SK-N-MC (cell line): Measurements from ENCODE around the gene SMG6.
A peak's percentile ranks its signal among the peaks of the same experiment; 100 is the strongest.

Experiments
- DNase-seq: peaks from one replicate; pipeline ENCODE4 v3.0.0-alpha.2; 2011; ENCODE audit warnings: low read depth, low spot score
- H3K27ac ChIP-seq: fragments of 200-600 bp; sonication (generic); 2 replicates; pipeline ENCODE4 v1.5.1; 2016; ENCODE audit warnings: mixed run types
- H3K36me3 ChIP-seq: fragments of 200-600 bp; sonication (generic); 2 replicates; pipeline ENCODE4 v1.6.1; 2017; ENCODE audit warnings: antibody characterized with exemption, low read length, mixed read lengths; ENCODE audit not compliant: insufficient read depth
- H3K4me3 ChIP-seq: fragments of 200-600 bp; sonication (generic); 2 replicates; pipeline ENCODE4 v1.5.1; 2016
- H3K9ac ChIP-seq: fragments of 200-600 bp; sonication (generic); 2 replicates; pipeline ENCODE4 v1.8.0; 2017; ENCODE audit warnings: mixed run types, mixed read lengths; ENCODE audit not compliant: insufficient read length
- H3K9me3 ChIP-seq: fragments of 200-600 bp; sonication (generic); 2 replicates; pipeline ENCODE4 v1.6.1; 2017; ENCODE audit warnings: low read depth, mild to moderate bottlenecking, antibody characterized with exemption, low read length, moderate library complexity, mixed read lengths
- EZH2 ChIP-seq: fragments of 200-600 bp; sonication (generic); IDR thresholded peaks from one replicate; pipeline ENCODE4 v1.6.1; 2017; ENCODE audit warnings: antibody characterized with exemption
- FOXP2 ChIP-seq: optimal IDR thresholded peaks from 2 replicates; pipeline ENCODE3; 2011; ENCODE audit warnings: mild to moderate bottlenecking, moderate library complexity; ENCODE audit not compliant: insufficient read depth; ENCODE audit errors: extremely low read length, control extremely low read depth
- POLR2AphosphoS5 ChIP-seq: IDR thresholded peaks from 2 replicates; pipeline ENCODE4 v1.6.1; 2012; ENCODE audit warnings: mild to moderate bottlenecking, low read depth, low read length, borderline replicate concordance

SMG6 gene

DNA sequence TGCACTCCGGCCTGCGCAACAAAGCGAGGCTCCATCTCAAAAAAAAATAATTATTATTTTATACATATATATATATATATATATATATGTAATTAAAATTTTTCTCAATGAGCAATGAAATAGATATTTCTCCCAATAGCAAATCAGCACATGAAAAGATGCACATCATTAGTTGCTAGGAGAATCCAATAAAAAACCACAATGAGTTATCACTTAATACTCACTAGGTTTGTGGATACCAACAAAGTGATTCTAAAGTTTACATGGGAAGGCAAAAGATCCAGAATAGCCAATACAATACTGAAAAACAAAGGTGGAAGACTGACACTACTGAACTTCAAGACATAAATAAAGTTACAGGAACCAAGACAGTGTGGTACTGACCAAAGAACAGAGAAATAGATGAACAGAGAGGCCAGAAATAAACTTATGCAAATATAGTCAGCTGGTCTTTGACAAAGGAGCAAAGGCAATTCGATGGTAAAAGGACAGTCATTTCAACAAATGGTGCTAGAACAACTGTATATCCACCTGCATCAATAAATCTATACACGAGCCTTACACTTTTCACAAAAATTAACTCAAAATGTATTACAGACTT is 13.6 kb downstream of the SMG6 start:
- no peaks in the 10 kb centered on the region for H3K9me3 ChIP-seq
- DNase-seq: no peak
- no peak overlapping the region for H3K9ac ChIP-seq
- no peak overlapping the region for H3K27ac ChIP-seq
- H3K4me3 ChIP-seq: no peak overlapping the region
- H3K36me3 ChIP-seq: peaks cover 51% of the 10 kb centered on the region
- TF ChIP-seq FOXP2 (no peak), EZH2 (no peak), POLR2AphosphoS5 (no peak)

DNA sequence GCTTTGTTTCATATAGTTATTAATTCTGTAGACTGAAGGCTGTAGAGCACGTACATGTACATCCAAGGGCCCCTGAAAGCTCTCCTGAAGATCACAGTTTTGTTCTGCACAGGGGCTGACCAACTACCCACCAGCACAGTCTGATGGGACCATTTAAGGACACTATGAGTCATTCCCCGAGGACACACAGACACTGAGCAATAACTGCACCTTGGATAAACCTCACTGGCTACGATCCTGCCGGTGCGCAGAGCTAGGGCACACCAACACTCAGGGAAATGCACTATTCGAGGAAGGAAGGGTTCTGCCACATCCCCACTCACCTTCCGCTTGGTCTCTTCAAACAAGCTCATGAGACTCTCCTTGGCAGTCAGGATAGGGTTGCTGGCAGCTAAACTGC is 20.3 kb downstream of the SMG6 start:
- Histone ChIP-seq H3K9me3 (no peaks in the 10 kb centered on the region), H3K9ac (no peak overlapping the region), H3K36me3 (peaks cover 46% of the 10 kb centered on the region), H3K27ac (no peak overlapping the region), H3K4me3 (no peak overlapping the region)
- TF ChIP-seq POLR2AphosphoS5 (no peak), EZH2 (no peak), FOXP2 (no peak)
- no peak for DNase-seq

DNA sequence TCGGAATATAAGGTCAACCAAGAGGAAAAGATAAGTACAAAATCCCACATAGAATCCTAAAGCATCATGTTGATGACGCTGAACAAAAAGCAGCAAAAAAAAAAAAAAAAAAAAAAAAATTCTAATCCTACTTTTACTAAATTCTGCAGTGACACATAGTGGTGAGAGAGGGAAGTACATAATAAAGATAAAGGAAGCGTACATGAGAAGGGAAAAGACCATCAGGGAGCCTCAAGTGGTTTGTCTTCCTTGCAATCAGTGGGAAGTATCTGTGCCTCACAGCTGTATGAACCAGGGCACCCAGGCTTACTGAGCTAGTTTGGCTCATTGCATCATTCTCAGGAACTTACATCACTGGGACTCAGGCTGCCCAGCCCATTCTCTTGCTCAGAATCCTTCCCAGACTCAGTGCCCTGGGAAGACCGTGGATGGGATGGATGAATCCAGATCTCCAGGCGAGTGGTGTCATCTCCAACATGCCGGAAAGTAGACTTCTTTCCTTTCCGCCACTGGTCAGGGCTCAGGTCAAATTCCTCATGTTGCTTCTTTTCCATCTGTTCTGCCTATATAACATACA is 21.2 kb downstream of the SMG6 start:
- peaks cover 40% of the 10 kb centered on the region for H3K36me3 ChIP-seq
- no peak overlapping the region for H3K27ac ChIP-seq
- peak; percentile 42 for DNase-seq
- H3K9ac ChIP-seq: no peak overlapping the region
- no peaks in the 10 kb centered on the region for H3K9me3 ChIP-seq
- no peak for TF ChIP-seq EZH2
- TF ChIP-seq FOXP2: no peak
- TF ChIP-seq POLR2AphosphoS5: no peak
- H3K4me3 ChIP-seq: no peak overlapping the region

DNA sequence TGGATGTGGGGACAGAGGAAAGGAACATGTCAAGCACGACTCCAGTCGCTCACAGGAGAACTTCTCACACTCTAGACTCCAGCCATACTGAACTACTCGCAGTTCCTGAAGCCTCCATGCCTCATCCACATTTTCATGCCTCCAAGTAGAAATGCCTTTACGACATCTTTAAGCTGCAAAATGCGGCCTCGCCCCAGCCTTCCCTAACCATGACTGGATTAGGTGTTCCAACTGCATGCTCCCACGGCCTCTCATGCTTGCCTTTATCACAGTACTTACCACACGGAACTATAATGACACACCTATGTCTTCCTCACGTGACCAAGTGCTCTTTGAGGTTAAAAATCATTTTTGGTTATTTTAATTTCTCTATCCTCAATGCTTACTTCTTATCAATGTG is 23.9 kb downstream of the SMG6 start:
- no peak overlapping the region for H3K9ac ChIP-seq
- no peak for TF ChIP-seq EZH2
- no peak for TF ChIP-seq FOXP2
- TF ChIP-seq POLR2AphosphoS5: no peak
- no peak for DNase-seq
- no peaks in the 10 kb centered on the region for H3K9me3 ChIP-seq
- H3K4me3 ChIP-seq: no peak overlapping the region
- no peak overlapping the region for H3K27ac ChIP-seq
- H3K36me3 ChIP-seq: peaks cover 31% of the 10 kb centered on the region

DNA sequence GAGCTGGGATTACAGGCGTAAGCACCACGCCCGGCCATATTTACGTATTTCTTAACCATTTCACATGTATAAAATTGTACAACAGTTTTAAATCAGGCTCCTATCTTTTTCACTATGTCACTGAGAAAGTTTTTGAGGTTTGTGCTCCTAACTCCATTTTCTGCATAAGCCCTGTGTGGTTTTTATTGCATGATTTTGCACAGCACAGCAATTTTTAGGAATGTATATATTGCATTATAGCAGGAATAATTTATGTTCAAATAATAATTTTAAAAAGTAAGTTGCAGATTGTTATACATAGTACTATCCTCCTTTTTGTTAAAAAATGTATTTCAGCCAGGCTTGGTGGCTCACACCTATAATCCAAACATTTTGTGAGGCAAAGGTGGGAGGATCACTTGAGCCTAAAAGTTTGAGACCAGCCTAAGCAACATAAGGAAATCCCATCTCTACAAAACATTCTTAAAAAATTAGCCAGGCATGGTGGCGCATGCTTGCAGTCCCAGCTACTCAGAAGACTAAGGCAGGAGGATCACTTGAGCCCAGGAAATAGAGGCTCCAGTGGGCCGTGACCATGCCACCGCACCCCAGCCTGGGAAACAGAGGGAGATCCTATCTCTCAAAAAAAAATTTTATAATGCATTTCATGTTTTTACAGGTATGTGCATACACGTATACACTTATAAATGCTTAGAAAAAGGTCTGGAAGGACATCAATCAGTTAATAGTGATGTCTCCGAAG is 26.0 kb downstream of the SMG6 start:
- no peak for DNase-seq
- H3K27ac ChIP-seq: peak overlapping the region; percentile 76
- H3K9ac ChIP-seq: peak overlapping the region; percentile 32
- no peak for TF ChIP-seq POLR2AphosphoS5
- TF ChIP-seq FOXP2: no peak
- no peak for TF ChIP-seq EZH2
- H3K9me3 ChIP-seq: no peaks in the 10 kb centered on the region
- peaks cover 38% of the 10 kb centered on the region for H3K36me3 ChIP-seq
- H3K4me3 ChIP-seq: no peak overlapping the region; the same call in 1 of the 2 replicates

DNA sequence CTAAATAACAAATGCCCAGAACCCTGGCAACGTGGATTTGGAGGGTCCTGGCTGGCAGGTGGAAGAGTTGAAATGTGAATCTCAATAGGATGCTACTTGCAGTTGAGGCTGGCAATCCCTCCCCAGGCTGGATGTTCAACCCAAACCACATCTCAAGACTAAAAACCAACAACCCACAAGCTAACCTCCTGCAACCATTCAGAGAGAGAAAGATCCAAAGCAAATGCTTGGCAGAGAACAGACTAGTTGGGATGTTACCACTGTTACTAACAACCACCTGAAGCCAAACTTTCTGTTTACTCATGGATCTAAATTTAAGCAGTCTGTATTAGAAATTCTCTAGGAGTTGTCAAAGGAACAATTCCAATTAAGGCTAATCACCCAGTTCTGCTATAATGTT is 27.9 kb downstream of the SMG6 start:
- TF ChIP-seq EZH2: no peak
- no peak for TF ChIP-seq FOXP2
- TF ChIP-seq POLR2AphosphoS5: no peak
- H3K36me3 ChIP-seq: peaks cover 24% of the 10 kb centered on the region; the same call in 1 of the 2 replicates
- H3K27ac ChIP-seq: no peak overlapping the region
- DNase-seq: no peak
- H3K9ac ChIP-seq: no peak overlapping the region
- H3K4me3 ChIP-seq: no peak overlapping the region
- H3K9me3 ChIP-seq: no peaks in the 10 kb centered on the region

DNA sequence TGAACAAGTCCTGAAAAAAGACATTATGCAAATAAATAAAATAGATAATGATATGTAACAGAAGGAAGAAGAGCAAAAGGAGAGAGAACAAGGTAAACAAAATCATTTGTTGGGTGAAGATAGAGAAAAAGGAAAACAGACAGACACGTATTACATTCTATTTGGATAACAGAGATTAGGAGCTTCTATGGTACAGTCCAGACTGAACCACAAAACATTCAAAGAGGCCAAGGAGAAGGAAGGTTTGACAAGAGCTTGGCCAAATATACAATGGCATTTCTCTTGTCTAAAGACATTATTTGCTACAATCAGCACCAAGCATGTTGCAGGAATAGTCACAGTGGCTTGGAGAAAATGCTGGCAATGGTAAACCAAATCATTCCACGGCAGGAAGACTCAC is 29.2 kb downstream of the SMG6 start:
- Histone ChIP-seq H3K36me3 (peaks cover 16% of the 10 kb centered on the region; the same call in 1 of the 2 replicates), H3K27ac (no peak overlapping the region), H3K4me3 (no peak overlapping the region), H3K9me3 (no peaks in the 10 kb centered on the region), H3K9ac (no peak overlapping the region)
- no peak for DNase-seq
- TF ChIP-seq FOXP2 (no peak), POLR2AphosphoS5 (no peak), EZH2 (no peak)

DNA sequence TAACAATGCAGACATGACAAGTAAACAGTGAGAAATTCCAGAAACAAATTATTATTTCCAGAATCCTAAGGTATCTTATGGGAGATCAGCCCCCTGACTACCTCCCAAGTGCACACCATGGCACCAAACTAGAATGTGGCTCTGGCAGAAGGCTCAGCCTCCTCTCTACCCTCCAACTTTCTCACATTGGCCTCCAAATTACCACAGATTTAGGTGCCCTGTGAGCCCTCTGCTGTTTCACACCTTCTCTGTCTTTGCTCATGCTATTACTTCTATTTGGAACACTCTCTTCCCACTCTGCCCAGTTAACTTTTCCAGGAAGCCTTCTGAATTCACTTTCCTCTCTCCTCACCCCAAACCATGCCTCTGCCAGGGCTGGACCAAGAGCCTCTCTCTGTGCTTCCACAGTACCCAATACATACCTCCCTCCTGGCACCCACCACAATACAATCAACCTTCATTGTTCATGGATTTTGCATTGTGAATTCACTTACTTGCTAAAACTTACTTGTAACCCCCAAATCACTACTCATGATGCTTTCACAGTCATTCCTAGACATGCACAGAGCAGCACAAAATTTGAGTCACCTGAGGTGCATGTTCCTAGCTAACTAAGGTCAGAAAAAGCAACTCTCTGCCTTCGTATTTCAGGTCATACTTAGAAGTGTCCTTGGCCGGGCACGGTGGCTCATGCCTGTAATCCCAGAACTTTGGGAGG is 31.4 kb downstream of the SMG6 start:
- no peak for TF ChIP-seq EZH2
- no peak for TF ChIP-seq POLR2AphosphoS5
- TF ChIP-seq FOXP2: no peak
- no peak overlapping the region for H3K4me3 ChIP-seq
- no peak overlapping the region for H3K27ac ChIP-seq
- H3K9ac ChIP-seq: no peak overlapping the region
- no peaks in the 10 kb centered on the region for H3K9me3 ChIP-seq
- DNase-seq: no peak
- H3K36me3 ChIP-seq: peaks cover 10% of the 10 kb centered on the region; the same call in 1 of the 2 replicates
